Activated CD4-positive, alpha-beta T cell treated with anti-CD3 and anti-CD28 coated beads, Interleukin-2, amount 10 ng/mL, durations not matched to agents 7 days and 5 days (primary cell): ENCODE data around the gene CADM1. TPM values are rescaled to one million over a fixed set of nuclear protein-coding genes. Genes with fewer than 3 reads are reported as not detected.

ENCODE experiments used
- CTCF ChIA-PET: fragments of 350-600 bp; sonication (Branson Sonifier 250); formaldehyde crosslinking; loops from one replicate; lab custom pipeline; 2021; ENCODE audit warnings: antibody characterized with exemption; lab: Charles Lee
- POLR2A ChIA-PET: fragments of 350-600 bp; sonication (Branson Sonifier 250); formaldehyde crosslinking; loops from one replicate; lab custom pipeline; 2021; ENCODE audit warnings: antibody characterized with exemption; lab: Charles Lee
- DNase-seq: peaks from one replicate; pipeline ENCODE4 v3.0.0-alpha.2; 2020
- H3K27ac Mint-ChIP-seq: one replicate; pipeline ENCODE4 v1.8.0; 2021; ENCODE audit warnings: mild to moderate bottlenecking, moderate library complexity, mixed read lengths
- H3K27me3 Mint-ChIP-seq: one replicate; pipeline ENCODE4 v1.8.0; 2021; ENCODE audit warnings: mixed read lengths
- H3K36me3 Mint-ChIP-seq: one replicate; pipeline ENCODE4 v1.8.0; 2021; ENCODE audit warnings: low read depth, mixed read lengths
- H3K4me1 Mint-ChIP-seq: one replicate; pipeline ENCODE4 v1.8.0; 2021; ENCODE audit warnings: mixed read lengths
- H3K4me3 Mint-ChIP-seq: one replicate; pipeline ENCODE4 v1.8.0; 2021; ENCODE audit warnings: mild to moderate bottlenecking, moderate library complexity, mixed read lengths
- H3K9me3 Mint-ChIP-seq: one replicate; pipeline ENCODE4 v1.8.0; 2021; ENCODE audit warnings: mixed read lengths
- total RNA-seq, 2 experiments: library from RNA; stranded (reverse); gene quantifications; one replicate each; pipeline ENCODE4 v1.2.3, GENCODE V29; 2021

The CADM1 gene
- total RNA-seq, 2 experiments from 2014 or later, result 0.52 to 0.92 TPM

DNA sequence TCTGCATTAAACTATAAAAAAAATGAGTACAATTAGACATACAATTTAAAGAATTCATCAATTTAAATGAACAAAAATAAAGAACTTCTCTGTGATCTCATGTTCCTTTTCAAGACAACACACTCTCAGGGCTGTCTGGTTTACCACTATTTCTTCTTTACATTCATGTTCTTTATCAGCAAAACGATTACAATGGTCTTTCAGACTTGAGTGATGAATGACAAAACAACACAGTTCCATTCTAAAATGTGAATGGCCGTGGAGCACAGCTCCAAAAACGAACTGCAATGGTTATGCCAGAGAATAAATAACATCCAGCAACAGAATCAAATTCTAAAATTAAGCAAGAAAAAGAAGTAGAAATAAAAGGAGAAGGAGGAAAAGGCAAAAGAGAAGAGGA lies 113.1 kb downstream of the CADM1 start:
- H3K36me3 Mint-ChIP-seq, result no peaks in the 10 kb centered on the region
- ChIA-PET CTCF (no interaction called here), POLR2A (no interaction called here)
- no peak overlapping the region for H3K4me3 Mint-ChIP-seq
- no peak overlapping the region for H3K27ac Mint-ChIP-seq
- peaks cover 5% of the 10 kb centered on the region for H3K27me3 Mint-ChIP-seq
- no peaks in the 10 kb centered on the region for H3K4me1 Mint-ChIP-seq
- H3K9me3 Mint-ChIP-seq, result no peaks in the 10 kb centered on the region
- DNase-seq, result no peak

DNA sequence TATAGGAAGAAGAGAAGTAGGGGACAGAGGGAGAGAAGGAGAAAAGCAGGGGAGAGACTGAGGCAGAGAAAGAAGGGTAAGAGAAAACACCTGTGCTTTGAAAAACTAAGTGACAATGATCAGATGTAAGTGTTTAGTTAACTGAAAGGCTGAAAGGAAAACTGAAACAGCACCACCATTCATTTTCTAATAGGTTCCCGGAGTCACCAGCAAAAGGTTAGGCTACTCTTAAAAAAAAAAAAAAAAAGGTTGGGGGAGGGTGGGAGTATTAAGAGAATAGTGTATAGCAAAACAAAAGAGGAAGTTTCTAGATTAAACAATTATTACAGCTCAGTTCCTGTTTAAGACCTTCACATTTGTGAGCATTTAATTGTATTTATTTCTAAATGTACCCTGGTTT lies 113.8 kb downstream of the CADM1 start:
- POLR2A ChIA-PET, result no interaction called here
- H3K4me1 Mint-ChIP-seq, result no peaks in the 10 kb centered on the region

DNA sequence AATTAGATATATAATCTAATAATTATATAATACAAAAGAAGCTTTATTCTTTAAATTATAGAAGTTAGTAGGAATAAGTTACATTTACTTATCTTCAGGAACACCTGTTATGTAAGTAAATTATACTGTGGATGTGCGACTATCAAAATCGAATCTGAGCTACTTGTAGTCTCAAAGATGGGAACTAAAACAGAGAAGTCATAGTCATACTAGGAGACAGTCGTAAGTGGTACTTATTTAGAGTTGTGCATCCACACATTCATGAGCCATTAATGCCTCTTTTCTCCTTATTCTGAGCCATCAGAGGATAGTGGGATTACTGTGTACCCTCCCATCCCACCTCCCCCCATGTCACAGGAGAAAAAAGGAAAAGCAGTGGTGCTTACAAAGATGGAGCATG lies 114.4 kb downstream of the CADM1 start:
- CTCF ChIA-PET, result no interaction called here

More for the DNA sequence above, 113.8 kb downstream of the CADM1 start:
- Mint-ChIP-seq H3K4me3 (no peak overlapping the region), H3K27me3 (peaks cover 8% of the 10 kb centered on the region), H3K9me3 (no peaks in the 10 kb centered on the region), H3K36me3 (no peaks in the 10 kb centered on the region), H3K27ac (no peak overlapping the region)
- no peak for DNase-seq
- CTCF ChIA-PET, result no interaction called here

DNA sequence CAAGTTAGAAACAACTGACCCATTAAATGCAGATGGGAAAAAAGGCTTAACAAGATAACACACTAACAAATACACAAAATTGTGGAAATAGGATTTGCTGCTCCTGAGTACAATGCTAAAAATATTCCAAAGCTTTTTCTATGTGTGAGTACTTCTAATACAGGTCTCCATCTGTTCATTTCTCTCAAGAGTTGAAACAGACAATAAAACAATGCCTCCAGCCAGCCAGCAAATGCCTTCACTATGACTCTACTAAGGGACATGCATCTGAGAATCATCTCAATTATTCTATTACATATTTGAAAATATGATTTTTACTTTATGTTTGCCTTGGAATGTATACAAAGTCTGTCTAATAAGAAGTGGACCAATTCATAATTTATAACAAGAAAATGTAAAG lies 119.0 kb downstream of the CADM1 start:
- H3K27ac Mint-ChIP-seq, result no peak overlapping the region
- H3K36me3 Mint-ChIP-seq, result no peaks in the 10 kb centered on the region
- ChIA-PET CTCF (no interaction called here), POLR2A (no interaction called here)
- DNase-seq, result no peak
- peaks cover 8% of the 10 kb centered on the region for H3K27me3 Mint-ChIP-seq
- H3K4me1 Mint-ChIP-seq, result no peaks in the 10 kb centered on the region
- H3K4me3 Mint-ChIP-seq, result no peak overlapping the region
- no peaks in the 10 kb centered on the region for H3K9me3 Mint-ChIP-seq

More for the DNA sequence above, 114.4 kb downstream of the CADM1 start:
- DNase-seq, result no peak
- H3K27me3 Mint-ChIP-seq, result peaks cover 9% of the 10 kb centered on the region
- H3K36me3 Mint-ChIP-seq, result no peaks in the 10 kb centered on the region
- POLR2A ChIA-PET, result no interaction called here
- H3K27ac Mint-ChIP-seq, result no peak overlapping the region
- H3K4me1 Mint-ChIP-seq, result no peaks in the 10 kb centered on the region
- no peak overlapping the region for H3K4me3 Mint-ChIP-seq
- no peaks in the 10 kb centered on the region for H3K9me3 Mint-ChIP-seq

DNA sequence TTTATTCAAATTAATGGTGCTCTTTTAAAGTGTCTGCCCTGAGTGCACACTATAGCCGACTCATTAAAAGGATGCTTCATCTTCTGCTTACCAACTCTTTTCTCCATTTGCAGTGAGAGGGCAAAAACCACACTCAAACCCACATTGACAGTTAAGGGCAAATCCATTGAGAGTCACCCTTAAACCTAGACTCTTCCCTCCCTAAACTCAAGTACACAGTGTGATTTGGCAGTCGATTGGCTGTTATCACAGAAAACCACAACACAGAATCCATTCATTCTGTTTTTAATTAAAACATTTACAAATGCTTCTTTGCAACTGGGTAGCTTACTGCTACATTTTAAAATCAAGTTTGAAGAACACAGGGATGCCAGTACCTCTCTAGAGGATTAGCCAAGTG lies 120.0 kb downstream of the CADM1 start:
- POLR2A ChIA-PET, result no interaction called here
- no peak overlapping the region for H3K4me3 Mint-ChIP-seq
- no peaks in the 10 kb centered on the region for H3K4me1 Mint-ChIP-seq
- H3K27me3 Mint-ChIP-seq, result peaks cover 8% of the 10 kb centered on the region
- H3K27ac Mint-ChIP-seq, result no peak overlapping the region
- H3K36me3 Mint-ChIP-seq, result no peaks in the 10 kb centered on the region
- CTCF ChIA-PET, result no interaction called here
- DNase-seq, result no peak
- no peaks in the 10 kb centered on the region for H3K9me3 Mint-ChIP-seq

DNA sequence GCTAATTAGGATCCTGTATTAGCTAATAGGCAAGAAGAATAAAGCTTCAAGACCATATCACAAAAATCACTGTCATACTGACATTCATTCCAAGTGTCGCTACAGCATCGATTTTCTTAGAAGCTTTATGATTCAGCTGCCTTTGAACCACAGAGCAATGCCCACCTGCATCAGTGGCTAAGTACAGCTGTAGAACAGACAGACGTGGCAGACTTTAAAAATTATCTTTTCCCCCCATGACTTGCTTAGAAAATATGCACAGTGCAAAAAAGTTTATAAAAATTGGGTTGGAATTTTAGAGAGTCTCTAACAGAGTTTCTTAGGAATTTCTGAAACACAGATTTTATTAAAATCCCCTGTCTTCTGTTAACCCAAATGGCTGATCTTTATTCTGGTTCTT lies 120.8 kb downstream of the CADM1 start:
- no peaks in the 10 kb centered on the region for H3K36me3 Mint-ChIP-seq
- H3K4me1 Mint-ChIP-seq, result no peaks in the 10 kb centered on the region
- no peak overlapping the region for H3K4me3 Mint-ChIP-seq
- ChIA-PET POLR2A (no interaction called here), CTCF (no interaction called here)
- no peak for DNase-seq
- H3K27me3 Mint-ChIP-seq, result peaks cover 8% of the 10 kb centered on the region
- H3K27ac Mint-ChIP-seq, result no peak overlapping the region
- H3K9me3 Mint-ChIP-seq, result no peaks in the 10 kb centered on the region

DNA sequence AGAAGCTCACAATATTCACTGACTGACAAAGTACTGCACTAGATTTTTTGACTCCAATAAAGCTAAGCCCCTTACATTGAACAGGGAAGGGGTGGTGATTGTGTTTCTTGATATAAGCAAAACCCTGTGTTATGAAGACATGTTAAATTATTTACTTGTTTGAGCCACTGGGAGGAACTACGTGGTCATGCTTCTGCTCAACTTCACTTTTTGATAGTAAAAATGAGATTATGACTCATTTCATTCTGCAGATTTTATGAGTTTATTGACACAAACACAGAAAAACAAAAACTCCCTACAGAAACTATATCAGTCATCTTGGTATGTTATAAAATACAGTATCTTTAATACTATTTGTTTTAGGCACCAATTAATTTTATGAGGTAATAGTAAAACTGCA lies 124.7 kb downstream of the CADM1 start:
- Mint-ChIP-seq H3K27ac (no peak overlapping the region), H3K36me3 (no peaks in the 10 kb centered on the region), H3K4me3 (no peak overlapping the region), H3K27me3 (no peaks in the 10 kb centered on the region), H3K9me3 (no peaks in the 10 kb centered on the region), H3K4me1 (no peaks in the 10 kb centered on the region)
- CTCF ChIA-PET, result no interaction called here
- no peak for DNase-seq
- POLR2A ChIA-PET, result no interaction called here

DNA sequence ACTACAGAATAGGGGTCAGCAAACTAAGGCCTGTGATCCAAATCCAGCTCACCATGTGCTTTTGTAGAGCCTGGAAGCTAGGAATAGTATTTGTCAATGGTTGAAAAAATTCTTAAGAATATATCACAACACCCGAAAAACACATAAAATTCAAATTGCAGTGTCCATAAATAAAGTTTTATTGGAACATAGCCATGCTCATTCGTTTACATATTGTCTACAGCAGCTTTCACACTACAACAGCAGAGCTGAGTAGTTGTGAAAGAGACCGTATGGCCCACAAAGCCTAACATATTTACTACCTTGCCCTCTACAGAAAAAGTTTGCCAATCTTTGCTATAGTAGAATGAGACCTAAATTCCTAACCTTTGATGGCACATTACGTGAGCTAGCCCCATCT lies 125.7 kb downstream of the CADM1 start:
- Mint-ChIP-seq H3K27ac (no peak overlapping the region), H3K4me1 (no peaks in the 10 kb centered on the region), H3K9me3 (no peaks in the 10 kb centered on the region), H3K27me3 (no peaks in the 10 kb centered on the region), H3K4me3 (no peak overlapping the region), H3K36me3 (no peaks in the 10 kb centered on the region)
- ChIA-PET CTCF (no interaction called here), POLR2A (no interaction called here)
- no peak for DNase-seq

DNA sequence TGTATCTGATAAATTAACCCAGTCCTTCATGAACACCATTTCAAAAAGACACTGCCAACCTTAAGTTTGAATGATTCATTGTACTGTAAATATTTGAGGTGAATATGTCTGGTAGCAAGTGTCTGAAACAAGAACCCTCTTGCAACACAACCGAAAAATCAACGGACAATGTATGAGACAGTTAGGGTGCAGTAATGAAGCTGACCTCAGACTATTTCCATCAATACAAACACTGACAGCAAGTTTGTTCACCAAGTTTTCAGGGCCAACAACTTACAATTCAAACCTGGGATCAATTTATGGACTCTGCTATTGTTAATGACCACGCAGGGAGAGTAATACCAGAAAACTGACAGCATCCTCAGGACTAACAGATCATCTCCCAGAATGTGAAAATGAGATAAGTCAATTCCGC lies 126.3 kb downstream of the CADM1 start:
- H3K9me3 Mint-ChIP-seq, result no peaks in the 10 kb centered on the region
- no peaks in the 10 kb centered on the region for H3K27me3 Mint-ChIP-seq
- no peaks in the 10 kb centered on the region for H3K4me1 Mint-ChIP-seq
- H3K36me3 Mint-ChIP-seq, result no peaks in the 10 kb centered on the region
- H3K27ac Mint-ChIP-seq, result no peak overlapping the region
- CTCF ChIA-PET, result no interaction called here
- no peak overlapping the region for H3K4me3 Mint-ChIP-seq
- POLR2A ChIA-PET, result no interaction called here
- DNase-seq, result no peak

DNA sequence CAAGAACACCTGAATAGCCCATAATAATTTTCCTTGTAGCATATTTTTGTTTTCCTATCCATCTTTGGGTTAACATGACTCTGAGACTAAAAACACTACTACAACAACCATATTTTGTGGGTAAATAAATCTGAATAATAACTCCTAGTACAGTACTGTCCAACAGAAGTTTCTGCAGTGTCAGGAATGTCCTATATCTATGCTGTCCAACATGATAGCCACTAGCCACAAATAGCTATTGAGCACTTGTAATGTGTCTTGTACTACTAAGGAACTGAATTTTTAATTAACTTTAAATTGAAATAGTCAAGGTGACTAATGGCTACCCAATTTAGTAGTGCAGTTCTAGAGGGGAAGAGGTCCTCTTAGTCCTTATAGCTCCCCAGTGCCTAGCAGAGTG lies 135.6 kb downstream of the CADM1 start:
- Mint-ChIP-seq H3K27ac (no peak overlapping the region), H3K9me3 (no peaks in the 10 kb centered on the region), H3K4me1 (no peaks in the 10 kb centered on the region), H3K36me3 (no peaks in the 10 kb centered on the region), H3K4me3 (no peak overlapping the region), H3K27me3 (no peaks in the 10 kb centered on the region)
- ChIA-PET POLR2A (no interaction called here), CTCF (no interaction called here)
- DNase-seq, result no peak

DNA sequence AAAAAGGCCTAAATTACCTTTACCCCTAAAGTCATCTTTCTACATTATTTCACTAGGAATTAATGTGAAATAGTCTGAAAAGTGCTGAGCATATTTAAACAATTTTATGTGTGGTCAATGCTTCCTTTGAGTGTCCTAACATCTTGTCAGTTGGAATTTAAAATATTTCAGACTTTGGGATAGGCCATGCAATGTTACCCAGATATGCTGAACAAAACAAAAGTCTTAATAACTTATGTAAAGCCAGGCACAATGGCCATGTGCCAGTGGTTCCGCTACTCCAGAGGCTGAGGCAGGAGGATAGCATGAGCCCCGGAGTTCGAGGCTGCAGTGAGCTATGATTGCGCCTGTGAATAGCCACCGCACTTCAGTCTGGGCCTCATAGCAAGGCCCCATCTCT lies 137.4 kb downstream of the CADM1 start:
- no peaks in the 10 kb centered on the region for H3K27me3 Mint-ChIP-seq
- H3K4me1 Mint-ChIP-seq, result no peaks in the 10 kb centered on the region
- CTCF ChIA-PET, result no interaction called here
- POLR2A ChIA-PET, result no interaction called here
- H3K36me3 Mint-ChIP-seq, result no peaks in the 10 kb centered on the region
- no peaks in the 10 kb centered on the region for H3K9me3 Mint-ChIP-seq
- H3K27ac Mint-ChIP-seq, result no peak overlapping the region
- no peak for DNase-seq
- no peak overlapping the region for H3K4me3 Mint-ChIP-seq

DNA sequence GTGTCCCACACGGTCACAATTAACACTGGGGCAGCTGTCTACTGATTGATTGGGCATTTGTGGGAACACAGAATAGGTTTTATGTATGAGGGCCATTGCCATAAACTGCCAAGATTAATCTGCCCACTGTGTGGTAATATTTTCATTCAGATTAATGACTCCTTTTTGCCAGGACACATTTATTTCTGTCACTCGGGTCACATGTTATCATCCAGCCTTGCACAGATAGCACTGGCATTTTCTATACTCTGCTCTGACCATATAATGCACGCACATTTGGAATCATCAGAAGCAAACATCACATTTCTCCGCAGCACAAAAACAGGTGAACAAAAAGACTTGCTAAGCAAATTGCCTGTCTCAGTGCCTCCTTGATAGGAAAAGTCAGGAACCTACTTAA lies 138.3 kb downstream of the CADM1 start:
- ChIA-PET CTCF (no interaction called here), POLR2A (no interaction called here)

DNA sequence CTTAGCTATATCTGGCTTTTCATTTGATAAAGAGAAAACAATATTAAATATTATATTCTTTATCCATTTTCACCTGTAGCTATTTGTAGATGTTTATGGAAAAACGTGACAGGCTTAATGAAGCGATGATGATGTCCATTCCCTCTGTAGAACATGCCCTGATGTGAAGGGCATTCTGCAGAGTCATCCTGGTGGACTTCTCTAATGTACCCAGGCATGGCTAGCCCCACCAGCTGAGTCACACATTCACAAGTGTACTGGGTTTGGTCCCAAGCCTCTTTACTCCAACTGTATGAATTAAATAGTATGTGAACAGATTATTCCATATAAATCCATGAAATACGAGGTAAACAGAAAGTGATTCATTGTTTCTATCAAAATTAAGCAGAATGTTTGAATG lies 139.3 kb downstream of the CADM1 start:
- Mint-ChIP-seq H3K27ac (no peak overlapping the region), H3K4me1 (no peaks in the 10 kb centered on the region), H3K27me3 (no peaks in the 10 kb centered on the region), H3K4me3 (no peak overlapping the region), H3K9me3 (no peaks in the 10 kb centered on the region), H3K36me3 (no peaks in the 10 kb centered on the region)
- no peak for DNase-seq
- CTCF ChIA-PET, result no interaction called here
- POLR2A ChIA-PET, result no interaction called here

More for the DNA sequence above, 138.3 kb downstream of the CADM1 start:
- no peaks in the 10 kb centered on the region for H3K36me3 Mint-ChIP-seq
- no peak overlapping the region for H3K27ac Mint-ChIP-seq
- no peaks in the 10 kb centered on the region for H3K27me3 Mint-ChIP-seq
- DNase-seq, result no peak
- no peaks in the 10 kb centered on the region for H3K9me3 Mint-ChIP-seq
- H3K4me3 Mint-ChIP-seq, result no peak overlapping the region
- no peaks in the 10 kb centered on the region for H3K4me1 Mint-ChIP-seq

DNA sequence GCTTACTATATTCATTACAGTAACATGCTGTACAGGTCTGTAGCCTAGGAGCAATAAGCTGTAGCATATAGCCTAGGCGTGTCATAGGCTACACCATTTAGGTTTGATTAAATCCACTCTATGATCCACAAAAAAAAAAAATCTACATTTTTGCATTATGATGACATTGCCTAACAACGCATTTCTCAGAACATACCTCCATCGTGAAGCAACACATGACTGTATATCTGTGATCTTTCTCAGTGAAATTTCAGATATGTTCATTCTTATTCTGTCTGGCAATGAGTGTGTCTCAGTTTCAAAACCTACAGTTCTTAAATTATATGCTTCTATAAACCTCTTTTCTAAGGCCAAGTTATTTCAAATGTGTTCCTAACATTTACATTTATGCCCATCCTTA lies 140.3 kb downstream of the CADM1 start:
- no peaks in the 10 kb centered on the region for H3K9me3 Mint-ChIP-seq
- no peak overlapping the region for H3K4me3 Mint-ChIP-seq
- H3K36me3 Mint-ChIP-seq, result no peaks in the 10 kb centered on the region
- H3K27me3 Mint-ChIP-seq, result no peaks in the 10 kb centered on the region
- no peak for DNase-seq
- CTCF ChIA-PET, result no interaction called here
- POLR2A ChIA-PET, result no interaction called here
- no peak overlapping the region for H3K27ac Mint-ChIP-seq
- H3K4me1 Mint-ChIP-seq, result no peaks in the 10 kb centered on the region
